B cell (primary cell): ENCODE results near the gene DGCR8. TPM values are rescaled to one million over a fixed set of nuclear protein-coding genes. Genes with fewer than 3 reads are reported as not detected.

Experiments
- ATAC-seq: fragments of 200-7000 bp; cut with Tn5 transposase; one replicate; pipeline ENCODE4 v1.10.0; 2021; ENCODE audit warnings: low read depth, mild to moderate bottlenecking, moderate number of reproducible peaks, moderate library complexity
- CTCF ChIA-PET: fragments of 350-600 bp; sonication (Branson Sonifier 250); formaldehyde crosslinking; loops from one replicate; lab custom pipeline; 2021; ENCODE audit warnings: antibody characterized with exemption, inconsistent platforms; lab: Charles Lee
- POLR2A ChIA-PET: fragments of 350-600 bp; sonication (Branson Sonifier 250); formaldehyde crosslinking; loops from one replicate; lab custom pipeline; 2021; ENCODE audit warnings: antibody characterized with exemption; lab: Charles Lee
- DNase-seq: peaks from one replicate; pipeline ENCODE4 v3.0.0; 2013
- H2AFZ ChIP-seq: 2 replicates; pipeline ENCODE4 v1.6.1; 2012; ENCODE audit warnings: mild to moderate bottlenecking, low read depth, low read length; ENCODE audit not compliant: insufficient read depth, poor library complexity, severe bottlenecking
- H3K27ac ChIP-seq, 2 donors: 1 replicate in 1 of 2; 2 replicates in 1 of 2; pipeline ENCODE4 v1.5.1; 2012 to 2013; ENCODE audit warnings: low read length in 2 of 2, mild to moderate bottlenecking in 2 of 2, moderate library complexity in 1 of 2
- H3K27me3 ChIP-seq, 4 experiments: fragments of 200-600 bp in 1 of 4; sonication (generic) in 1 of 4; replicated peaks in 1 of 4; 1 replicate in 2 of 4; 2 replicates in 2 of 4; pipeline versions ENCODE4 v1.6.1 to v1.7.0; 2013 to 2016; ENCODE audit warnings: low read length in 3 of 4, mild to moderate bottlenecking in 2 of 4, mixed read lengths in 1 of 4, moderate library complexity in 1 of 4; ENCODE audit not compliant: insufficient read depth in 4 of 4, control insufficient read depth in 3 of 4; ENCODE audit errors: control extremely low read depth in 1 of 4
- H3K36me3 ChIP-seq, 2 experiments: replicated peaks in 1 of 2; 1 replicate in 1 of 2; 2 replicates in 1 of 2; pipeline versions ENCODE4 v1.6.1 to v1.7.1; 2013; ENCODE audit warnings: low read length in 1 of 2; ENCODE audit not compliant: insufficient read depth in 2 of 2, control insufficient read depth in 1 of 2; ENCODE audit errors: control extremely low read depth in 1 of 2, extremely low read depth in 1 of 2
- H3K4me1 ChIP-seq, 2 donors: fragments of 200-600 bp in 1 of 2; sonication (generic) in 1 of 2; 1 replicate in 1 of 2; 2 replicates in 1 of 2; pipeline versions ENCODE4 v1.5.1 to v1.6.1; 2013 to 2017; ENCODE audit warnings: low read length in 2 of 2; ENCODE audit not compliant: control insufficient read depth in 2 of 2, insufficient read depth in 2 of 2
- H3K4me2 ChIP-seq: replicated peaks from 2 replicates; pipeline ENCODE3; 2012; ENCODE audit warnings: mild to moderate bottlenecking, low read depth, low read length; ENCODE audit not compliant: poor library complexity, severe bottlenecking
- H3K4me3 ChIP-seq, 5 experiments: fragments of 200-600 bp in 1 of 5; sonication (generic) in 1 of 5; 1 replicate in 3 of 5; 2 replicates in 2 of 5; pipeline versions ENCODE4 v1.5.1 to v1.7.0; 2011 to 2016; ENCODE audit warnings: low read length in 4 of 5, mild to moderate bottlenecking in 4 of 5, low read depth in 2 of 5, control low read depth in 1 of 5, moderate library complexity in 1 of 5; ENCODE audit not compliant: insufficient read depth in 1 of 5; ENCODE audit errors: control extremely low read depth in 1 of 5, extremely low read depth in 1 of 5
- H3K79me2 ChIP-seq: fragments of 200-600 bp; sonication (generic); one replicate; pipeline ENCODE4 v1.6.0; 2016; ENCODE audit warnings: low read length; ENCODE audit not compliant: control insufficient read depth, insufficient read depth
- H3K9ac ChIP-seq: fragments of 200-600 bp; sonication (generic); 2 replicates; pipeline ENCODE4 v1.6.1; 2017; ENCODE audit warnings: mild to moderate bottlenecking, low read length, moderate library complexity
- H3K9me3 ChIP-seq, 3 donors: one replicate each; pipeline versions ENCODE4 v1.6.1 to v1.7.1; 2013; ENCODE audit warnings: low read length in 2 of 3; ENCODE audit not compliant: control insufficient read depth in 2 of 3, insufficient read depth in 1 of 3; ENCODE audit errors: control extremely low read depth in 1 of 3
- H4K20me1 ChIP-seq: 2 replicates; pipeline ENCODE4 v1.6.0; 2012; ENCODE audit warnings: mild to moderate bottlenecking, low read length; ENCODE audit not compliant: insufficient read depth, control insufficient read depth, poor library complexity, severe bottlenecking
- H3K27ac Mint-ChIP-seq: one replicate; pipeline ENCODE4 v1.8.0; 2021; ENCODE audit warnings: mixed read lengths
- H3K27me3 Mint-ChIP-seq: one replicate; pipeline ENCODE4 v1.8.0; 2021; ENCODE audit warnings: mixed read lengths
- H3K4me1 Mint-ChIP-seq: one replicate; pipeline ENCODE4 v1.8.0; 2021; ENCODE audit warnings: mixed read lengths
- H3K4me3 Mint-ChIP-seq: one replicate; pipeline ENCODE4 v1.8.0; 2021; ENCODE audit warnings: mixed read lengths
- H3K9me3 Mint-ChIP-seq: one replicate; pipeline ENCODE4 v1.8.0; 2022; ENCODE audit warnings: mixed read lengths; ENCODE audit not compliant: insufficient read depth
- EZH2 ChIP-seq: IDR thresholded peaks from 2 replicates; pipeline ENCODE4 v1.6.1; 2012; ENCODE audit warnings: borderline replicate concordance, low read depth, mild to moderate bottlenecking, moderate library complexity, low read length; ENCODE audit not compliant: insufficient read depth, poor library complexity, severe bottlenecking
- WGBS: methylation state at CpG from one replicate; pipeline ENCODE4 v1.1.5; 2013; ENCODE audit warnings: missing lambda C conversion rate; ENCODE audit not compliant: insufficient coverage; 5-methylcytosine and 5-hydroxymethylcytosine counted together
- intact Hi-C: fragments of 100-400 bp; cut with micrococcal nuclease; formaldehyde crosslinking; loops from one replicate; pipeline ENCODE4 v1.10.0; 2022
- polyA plus RNA-seq: library from polyadenylated mRNA; depleted of rRNA; stranded (reverse); fragments of >200 nt; gene quantifications from 2 replicates; pipeline ENCODE4 v1.2.3, GENCODE V29; 2012
- total RNA-seq, 2 donors: library from RNA; stranded (reverse); fragments of 120-200 nt in 1 of 2; gene quantifications; 1 replicate in 1 of 2; 2 replicates in 1 of 2; pipeline versions ENCODE4 v1.2.3 to v1.2.4, GENCODE V29; 2013 to 2022
- TF ChIP-seq, protein P1 (sequence below): fragments of 200-600 bp; IDR thresholded peaks from one replicate; pipeline ENCODE4 v1.8.0; 2022; ENCODE audit warnings: antibody characterized with exemption, mild to moderate bottlenecking

The DGCR8 gene
- total and polyA plus RNA-seq, 2 donors (not counting 1 experiment from before 2014, with no cell fraction given): 19.6 to 43.2 TPM

DNA sequence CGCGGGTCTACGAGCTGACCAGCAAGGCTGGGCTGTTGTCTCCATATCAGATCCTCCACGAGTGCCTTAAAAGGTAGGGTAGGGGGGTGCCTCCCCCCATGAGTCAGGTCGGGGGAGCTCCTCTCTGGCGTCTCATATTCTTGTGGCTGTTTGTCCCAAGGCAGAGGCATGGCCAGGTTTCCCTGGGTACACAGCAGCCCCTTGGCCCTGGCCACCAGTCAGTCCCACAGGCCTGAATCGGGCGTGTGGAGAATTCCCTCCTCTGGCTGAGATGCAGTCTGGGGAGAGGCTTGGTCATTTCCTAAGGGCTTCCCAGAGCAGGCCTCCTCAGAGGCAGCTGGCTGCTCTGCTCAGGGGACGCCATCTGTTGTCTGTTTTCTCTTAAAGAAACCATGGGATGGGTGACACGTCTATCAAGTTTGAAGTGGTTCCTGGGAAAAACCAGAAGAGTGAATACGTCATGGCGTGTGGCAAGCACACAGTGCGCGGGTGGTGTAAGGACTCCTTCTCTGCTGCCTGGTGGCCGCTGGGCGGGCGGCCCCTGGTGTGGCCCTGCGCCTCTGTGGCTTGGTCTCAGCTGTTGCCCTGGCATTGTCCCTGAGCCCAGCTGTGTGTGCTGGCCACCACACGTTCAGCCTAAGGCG is 26.3 kb downstream of the DGCR8 start:
- H3K27me3 ChIP-seq: no peaks in the 10 kb centered on the region
- no peak overlapping the region for H3K27ac Mint-ChIP-seq
- H3K9ac ChIP-seq: no peak overlapping the region
- CTCF ChIA-PET: interaction anchor here (1.0 kb wide), 1 partner anchor 16 kb away, joined by 4 read pairs; no protein-coding TSS in a partner anchor
- no peak overlapping the region for H3K4me2 ChIP-seq
- H3K9me3 ChIP-seq: no peaks in the 10 kb centered on the region
- ATAC-seq (no peak), DNase-seq (no peak)
- peaks cover 0 to 2% of the 10 kb centered on the region in 2 donors for H3K4me1 ChIP-seq
- no peaks in the 10 kb centered on the region for H3K9me3 Mint-ChIP-seq
- H3K4me3 Mint-ChIP-seq: no peak overlapping the region
- peaks cover 0 to 42% of the 10 kb centered on the region in 2 experiments for H3K36me3 ChIP-seq
- H3K4me3 ChIP-seq: no peak overlapping the region
- H3K27ac ChIP-seq: no peak overlapping the region
- POLR2A ChIA-PET: no interaction called here
- 93% methylated on average over 20 of the region's 20 CpGs for WGBS
- intact Hi-C loops: no loop called here
- H3K4me1 Mint-ChIP-seq: peaks cover 7% of the 10 kb centered on the region
- no peaks in the 10 kb centered on the region for H3K27me3 Mint-ChIP-seq
- no peaks in the 10 kb centered on the region for H4K20me1 ChIP-seq
- no peak for TF ChIP-seq EZH2
- TF ChIP-seq, protein P1, sequence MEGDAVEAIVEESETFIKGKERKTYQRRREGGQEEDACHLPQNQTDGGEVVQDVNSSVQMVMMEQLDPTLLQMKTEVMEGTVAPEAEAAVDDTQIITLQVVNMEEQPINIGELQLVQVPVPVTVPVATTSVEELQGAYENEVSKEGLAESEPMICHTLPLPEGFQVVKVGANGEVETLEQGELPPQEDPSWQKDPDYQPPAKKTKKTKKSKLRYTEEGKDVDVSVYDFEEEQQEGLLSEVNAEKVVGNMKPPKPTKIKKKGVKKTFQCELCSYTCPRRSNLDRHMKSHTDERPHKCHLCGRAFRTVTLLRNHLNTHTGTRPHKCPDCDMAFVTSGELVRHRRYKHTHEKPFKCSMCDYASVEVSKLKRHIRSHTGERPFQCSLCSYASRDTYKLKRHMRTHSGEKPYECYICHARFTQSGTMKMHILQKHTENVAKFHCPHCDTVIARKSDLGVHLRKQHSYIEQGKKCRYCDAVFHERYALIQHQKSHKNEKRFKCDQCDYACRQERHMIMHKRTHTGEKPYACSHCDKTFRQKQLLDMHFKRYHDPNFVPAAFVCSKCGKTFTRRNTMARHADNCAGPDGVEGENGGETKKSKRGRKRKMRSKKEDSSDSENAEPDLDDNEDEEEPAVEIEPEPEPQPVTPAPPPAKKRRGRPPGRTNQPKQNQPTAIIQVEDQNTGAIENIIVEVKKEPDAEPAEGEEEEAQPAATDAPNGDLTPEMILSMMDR: no peak
- H3K79me2 ChIP-seq: no peaks in the 10 kb centered on the region
- no peak overlapping the region for H2AFZ ChIP-seq

- CTCF ChIA-PET: no interaction called here
- no peak overlapping the region for H3K9ac ChIP-seq
- H3K36me3 ChIP-seq: peaks cover 0 to 41% of the 10 kb centered on the region in 2 experiments
- H3K27ac ChIP-seq: no peak overlapping the region
- ATAC-seq: no peak
- POLR2A ChIA-PET: no interaction called here
- Mint-ChIP-seq H3K9me3 (no peaks in the 10 kb centered on the region), H3K4me3 (no peak overlapping the region), H3K4me1 (peaks cover 9% of the 10 kb centered on the region), H3K27ac (no peak overlapping the region), H3K27me3 (no peaks in the 10 kb centered on the region)
- H3K4me3 ChIP-seq: no peak overlapping the region
- 94% methylated on average over 7 of the region's 10 CpGs for WGBS
- H3K4me1 ChIP-seq: peaks cover 0 to 6% of the 10 kb centered on the region in 2 donors
- DNase-seq: no peak
- no peaks in the 10 kb centered on the region for H3K79me2 ChIP-seq
- H2AFZ ChIP-seq: no peak overlapping the region
- no peaks in the 10 kb centered on the region for H3K9me3 ChIP-seq
- H4K20me1 ChIP-seq: no peaks in the 10 kb centered on the region
- H3K27me3 ChIP-seq: no peaks in the 10 kb centered on the region
- no peak overlapping the region for H3K4me2 ChIP-seq
- intact Hi-C loops: no loop called here
- TF ChIP-seq, protein P1: no peak
- TF ChIP-seq EZH2: no peak
Observed at GRCh38 chr22:20106849-20107237, 26.8 kb downstream of the DGCR8 start.
